Measurements from ENCODE around the gene OR2V1.
"Not testable (repeated sequence)": the region's sequence is repeated elsewhere in the genome, so short reads cannot be mapped to it uniquely, and the experiment has no call there.

The OR2V1 gene

GRCh38 chr5:181130832-181131496, at the start of gene OR2V1:
OR2V1 (minus strand) TSS chr5:181131169; CDS start chr5:181125304, 5,865 bp downstream.
- DNase-seq (ENCODE audit: low read depth): no peak

- DNase-seq (ENCODE audit: low read depth): not testable (repeated sequence)
These were observed 46.6 kb upstream of the OR2V1 start for GRCh38 chr5:181177559-181177958.

GRCh38 chr5:181176254-181176952, 45.4 kb upstream of the OR2V1 start:
- DNase-seq (ENCODE audit: low read depth): no peak

- DNase-seq (ENCODE audit: low read depth): peak; percentile 47
These were observed 42.7 kb upstream of the OR2V1 start for GRCh38 chr5:181173420-181174342.

- DNase-seq (ENCODE audit: low read depth): no peak
These were observed 42.1 kb upstream of the OR2V1 start for GRCh38 chr5:181173027-181173419.

- DNase-seq (ENCODE audit: low read depth): no peak
These were observed 40.8 kb upstream of the OR2V1 start for GRCh38 chr5:181171782-181172181.

- DNase-seq (ENCODE audit: low read depth): peak; percentile 64
These were observed 40.0 kb upstream of the OR2V1 start for GRCh38 chr5:181170996-181171395.

- DNase-seq (ENCODE audit: low read depth): no peak
These were observed 39.4 kb upstream of the OR2V1 start for GRCh38 chr5:181170237-181170825.

GRCh38 chr5:181169459-181170236, 38.7 kb upstream of the OR2V1 start:
- peak; percentile 78 for DNase-seq (ENCODE audit: low read depth)

GRCh38 chr5:181168595-181169118, 37.7 kb upstream of the OR2V1 start:
- no peak for DNase-seq (ENCODE audit: low read depth)

GRCh38 chr5:181167814-181168488, 37.0 kb upstream of the OR2V1 start:
- no peak for DNase-seq (ENCODE audit: low read depth)

GRCh38 chr5:181166812-181167733, 36.1 kb upstream of the OR2V1 start:
- peak; percentile 41 for DNase-seq (ENCODE audit: low read depth)

GRCh38 chr5:181164076-181164952, 33.3 kb upstream of the OR2V1 start:
- peak; percentile 57 for DNase-seq (ENCODE audit: low read depth)

- DNase-seq (ENCODE audit: low read depth): no peak
These were observed 32.6 kb upstream of the OR2V1 start for GRCh38 chr5:181163487-181164075.

- DNase-seq (ENCODE audit: low read depth): no peak
These were observed 30.7 kb upstream of the OR2V1 start for GRCh38 chr5:181161534-181162175.

- DNase-seq (ENCODE audit: low read depth): peak; percentile 80
These were observed 30.0 kb upstream of the OR2V1 start for GRCh38 chr5:181160755-181161533.

All from EH (cell line).